BE2C (cell line): ENCODE results near the gene HS3ST5.
"Not testable (repeated sequence)": the region's sequence is repeated elsewhere in the genome, so short reads cannot be mapped to it uniquely, and the experiment has no call there.

Source experiments
- DNase-seq: peaks from one replicate; pipeline ENCODE4 v3.0.0-alpha.2; 2020
- H3K27me3 ChIP-seq: fragments of 250-450 bp; sonication (Bioruptor Pico); 2 replicates; pipeline ENCODE4 v1.5.1; 2020; ENCODE audit warnings: mild to moderate bottlenecking
- H3K36me3 ChIP-seq: fragments of 250-450 bp; sonication (Bioruptor Pico); 2 replicates; pipeline ENCODE4 v1.5.1; 2020; ENCODE audit warnings: mild to moderate bottlenecking
- H3K4me1 ChIP-seq: fragments of 250-450 bp; sonication (Bioruptor Pico); 2 replicates; pipeline ENCODE4 v1.5.1; 2020
- H3K4me3 ChIP-seq: 2 replicates; pipeline ENCODE4 v1.5.1; 2011; ENCODE audit warnings: low read depth, low read length
- H3K9me3 ChIP-seq: fragments of 250-450 bp; sonication (Bioruptor Pico); 2 replicates; pipeline ENCODE4 v1.5.1; 2020
- CTCF ChIP-seq: IDR thresholded peaks from 2 replicates; pipeline ENCODE4 v1.5.1; 2012; ENCODE audit warnings: mild to moderate bottlenecking, low read depth, low read length

The HS3ST5 gene

GRCh38 chr6:114323784-114324183, 19.0 kb downstream of the HS3ST5 start:
- peaks cover 39% of the 10 kb centered on the region for H3K4me1 ChIP-seq
- no peak for TF ChIP-seq CTCF
- no peak overlapping the region for H3K4me3 ChIP-seq

GRCh38 chr6:114319749-114320148, 23.1 kb downstream of the HS3ST5 start:
- Histone ChIP-seq H3K36me3 (no peaks in the 10 kb centered on the region), H3K4me1 (peaks cover 42% of the 10 kb centered on the region), H3K27me3 (no peaks in the 10 kb centered on the region), H3K9me3 (no peaks in the 10 kb centered on the region), H3K4me3 (no peak overlapping the region)
- DNase-seq, result no peak
- no peak for TF ChIP-seq CTCF

More at GRCh38 chr6:114323784-114324183, 19.0 kb downstream of the HS3ST5 start:
- DNase-seq, result no peak
- Histone ChIP-seq H3K27me3 (no peaks in the 10 kb centered on the region), H3K9me3 (no peaks in the 10 kb centered on the region), H3K36me3 (peaks cover 8% of the 10 kb centered on the region)

GRCh38 chr6:114315831-114316595, 26.8 kb downstream of the HS3ST5 start:
- Histone ChIP-seq H3K4me1 (peaks cover 14% of the 10 kb centered on the region; the same call in 1 of the 2 replicates), H3K27me3 (no peaks in the 10 kb centered on the region)
- peak; percentile 58 for DNase-seq

GRCh38 chr6:114313816-114314215, 29.0 kb downstream of the HS3ST5 start:
- not testable (repeated sequence) for H3K4me3 ChIP-seq, H3K9me3 ChIP-seq, H3K27me3 ChIP-seq, DNase-seq, H3K36me3 ChIP-seq
- H3K4me1 ChIP-seq, result peaks cover 12% of the 10 kb centered on the region; the same call in 1 of the 2 replicates

More at GRCh38 chr6:114315831-114316595, 26.8 kb downstream of the HS3ST5 start:
- peak overlapping the region; percentile 47 for H3K4me3 ChIP-seq
- H3K36me3 ChIP-seq, result peaks cover 5% of the 10 kb centered on the region; the same call in 1 of the 2 replicates
- no peak for TF ChIP-seq CTCF
- H3K9me3 ChIP-seq, result no peaks in the 10 kb centered on the region

- H3K4me1 ChIP-seq, result peaks cover 12% of the 10 kb centered on the region; the same call in 1 of the 2 replicates
- DNase-seq, result no peak
- no peak overlapping the region for H3K4me3 ChIP-seq
These were observed 29.9 kb downstream of the HS3ST5 start for GRCh38 chr6:114312931-114313330.

GRCh38 chr6:114310053-114310452, 32.8 kb downstream of the HS3ST5 start:
- Histone ChIP-seq H3K36me3 (peaks cover 5% of the 10 kb centered on the region; the same call in 1 of the 2 replicates), H3K9me3 (no peaks in the 10 kb centered on the region), H3K4me1 (peaks cover 5% of the 10 kb centered on the region; the same call in 1 of the 2 replicates), H3K4me3 (no peak overlapping the region), H3K27me3 (no peaks in the 10 kb centered on the region)
- no peak for TF ChIP-seq CTCF
- no peak for DNase-seq

More at GRCh38 chr6:114312931-114313330, 29.9 kb downstream of the HS3ST5 start:
- no peak for TF ChIP-seq CTCF
- H3K9me3 ChIP-seq, result no peaks in the 10 kb centered on the region
- peaks cover 5% of the 10 kb centered on the region; the same call in 1 of the 2 replicates for H3K36me3 ChIP-seq
- H3K27me3 ChIP-seq, result no peaks in the 10 kb centered on the region
